H1 (cell line): ENCODE results near the gene KLHL40. TPM values are rescaled to one million over a fixed set of nuclear protein-coding genes. Genes with fewer than 3 reads are reported as not detected.

Experiments
- CHD2 ChIP-seq: IDR thresholded peaks from 2 replicates; pipeline ENCODE4 v1.6.1; 2012; ENCODE audit warnings: low read length, improper control_type of control experiment
- PHF8 ChIP-seq: fragments of 200-600 bp; sonication (generic); conservative IDR thresholded peaks from 2 replicates; pipeline ENCODE4 v1.7.1; 2012; ENCODE audit warnings: low read depth, mild to moderate bottlenecking, inconsistent platforms, low read length, moderate library complexity
- SP1 ChIP-seq: IDR thresholded peaks from 2 replicates; pipeline ENCODE4 v1.6.1; 2011; ENCODE audit warnings: low read depth, low read length
- polyA plus RNA-seq, 7 experiments: library from polyadenylated mRNA; depleted of rRNA in 3 of 7; stranded (reverse) in 5 of 7; unstranded in 2 of 7; fragments of >200 nt in 5 of 7; fragments of 200-250 nt in 2 of 7; gene quantifications; 1 replicate in 5 of 7; 2 replicates in 1 of 7; 4 replicates in 1 of 7; pipeline versions ENCODE4 v1.2.1 to v1.2.3, GENCODE V29; 2011 to 2013; ENCODE audit warnings: missing spikeins in 2 of 7, mixed read lengths in 2 of 7
- total RNA-seq: library from RNA; stranded (reverse); fragmentation: NEBNext Ultra II Directional; extraction: Animal tissue kit (Norgen Biotek cat#: 25700); gene quantifications from 2 replicates; pipeline ENCODE4 v1.2.1, GENCODE V29; 2021
- TF ChIP-seq, protein P1 (sequence below): fragments of 300-600 bp; sonication (generic); IDR thresholded peaks from 2 replicates; pipeline ENCODE4 v1.7.1; 2012; ENCODE audit warnings: low read length, moderate library complexity, mild to moderate bottlenecking, inconsistent platforms; ENCODE audit not compliant: insufficient replicate concordance

KLHL40 gene
- total and polyA plus RNA-seq, 2 of the 8 experiments (the other 6 are each of a cell fraction or from before 2014, with no cell fraction given): 0.02 TPM; not detected in 1

DNA sequence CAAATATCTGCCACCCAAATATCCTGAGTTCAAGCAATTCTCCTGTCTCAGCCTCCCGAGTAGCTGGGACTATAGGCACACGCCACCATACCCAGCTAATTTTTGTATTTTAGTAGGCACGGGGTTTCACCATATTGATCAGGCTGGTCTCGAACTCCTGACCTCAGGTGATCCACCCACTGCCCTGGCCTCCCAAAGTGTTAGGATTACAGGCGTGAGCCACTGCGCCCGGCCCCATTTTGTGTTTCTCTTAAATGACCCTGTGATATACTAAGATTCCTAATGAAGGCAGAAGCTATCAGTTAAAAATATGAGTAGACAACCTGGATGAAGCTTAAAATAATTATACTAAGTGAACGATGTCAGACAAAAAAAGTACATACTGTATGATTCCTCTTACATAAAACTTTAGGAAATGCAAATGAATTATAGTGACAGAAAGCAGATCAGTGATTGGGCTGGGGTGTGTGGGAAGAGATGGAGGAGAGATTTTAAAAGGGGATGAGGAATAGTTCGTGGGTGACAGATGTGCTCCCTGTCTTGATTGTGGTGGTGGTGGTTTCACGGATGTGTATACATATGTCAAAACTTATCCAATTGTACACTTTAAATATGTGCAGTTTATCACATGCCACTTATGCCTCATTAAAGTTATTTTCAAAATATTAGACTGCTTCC, 3.8 kb upstream of the KLHL40 start (continued):
- TF ChIP-seq, protein P1, sequence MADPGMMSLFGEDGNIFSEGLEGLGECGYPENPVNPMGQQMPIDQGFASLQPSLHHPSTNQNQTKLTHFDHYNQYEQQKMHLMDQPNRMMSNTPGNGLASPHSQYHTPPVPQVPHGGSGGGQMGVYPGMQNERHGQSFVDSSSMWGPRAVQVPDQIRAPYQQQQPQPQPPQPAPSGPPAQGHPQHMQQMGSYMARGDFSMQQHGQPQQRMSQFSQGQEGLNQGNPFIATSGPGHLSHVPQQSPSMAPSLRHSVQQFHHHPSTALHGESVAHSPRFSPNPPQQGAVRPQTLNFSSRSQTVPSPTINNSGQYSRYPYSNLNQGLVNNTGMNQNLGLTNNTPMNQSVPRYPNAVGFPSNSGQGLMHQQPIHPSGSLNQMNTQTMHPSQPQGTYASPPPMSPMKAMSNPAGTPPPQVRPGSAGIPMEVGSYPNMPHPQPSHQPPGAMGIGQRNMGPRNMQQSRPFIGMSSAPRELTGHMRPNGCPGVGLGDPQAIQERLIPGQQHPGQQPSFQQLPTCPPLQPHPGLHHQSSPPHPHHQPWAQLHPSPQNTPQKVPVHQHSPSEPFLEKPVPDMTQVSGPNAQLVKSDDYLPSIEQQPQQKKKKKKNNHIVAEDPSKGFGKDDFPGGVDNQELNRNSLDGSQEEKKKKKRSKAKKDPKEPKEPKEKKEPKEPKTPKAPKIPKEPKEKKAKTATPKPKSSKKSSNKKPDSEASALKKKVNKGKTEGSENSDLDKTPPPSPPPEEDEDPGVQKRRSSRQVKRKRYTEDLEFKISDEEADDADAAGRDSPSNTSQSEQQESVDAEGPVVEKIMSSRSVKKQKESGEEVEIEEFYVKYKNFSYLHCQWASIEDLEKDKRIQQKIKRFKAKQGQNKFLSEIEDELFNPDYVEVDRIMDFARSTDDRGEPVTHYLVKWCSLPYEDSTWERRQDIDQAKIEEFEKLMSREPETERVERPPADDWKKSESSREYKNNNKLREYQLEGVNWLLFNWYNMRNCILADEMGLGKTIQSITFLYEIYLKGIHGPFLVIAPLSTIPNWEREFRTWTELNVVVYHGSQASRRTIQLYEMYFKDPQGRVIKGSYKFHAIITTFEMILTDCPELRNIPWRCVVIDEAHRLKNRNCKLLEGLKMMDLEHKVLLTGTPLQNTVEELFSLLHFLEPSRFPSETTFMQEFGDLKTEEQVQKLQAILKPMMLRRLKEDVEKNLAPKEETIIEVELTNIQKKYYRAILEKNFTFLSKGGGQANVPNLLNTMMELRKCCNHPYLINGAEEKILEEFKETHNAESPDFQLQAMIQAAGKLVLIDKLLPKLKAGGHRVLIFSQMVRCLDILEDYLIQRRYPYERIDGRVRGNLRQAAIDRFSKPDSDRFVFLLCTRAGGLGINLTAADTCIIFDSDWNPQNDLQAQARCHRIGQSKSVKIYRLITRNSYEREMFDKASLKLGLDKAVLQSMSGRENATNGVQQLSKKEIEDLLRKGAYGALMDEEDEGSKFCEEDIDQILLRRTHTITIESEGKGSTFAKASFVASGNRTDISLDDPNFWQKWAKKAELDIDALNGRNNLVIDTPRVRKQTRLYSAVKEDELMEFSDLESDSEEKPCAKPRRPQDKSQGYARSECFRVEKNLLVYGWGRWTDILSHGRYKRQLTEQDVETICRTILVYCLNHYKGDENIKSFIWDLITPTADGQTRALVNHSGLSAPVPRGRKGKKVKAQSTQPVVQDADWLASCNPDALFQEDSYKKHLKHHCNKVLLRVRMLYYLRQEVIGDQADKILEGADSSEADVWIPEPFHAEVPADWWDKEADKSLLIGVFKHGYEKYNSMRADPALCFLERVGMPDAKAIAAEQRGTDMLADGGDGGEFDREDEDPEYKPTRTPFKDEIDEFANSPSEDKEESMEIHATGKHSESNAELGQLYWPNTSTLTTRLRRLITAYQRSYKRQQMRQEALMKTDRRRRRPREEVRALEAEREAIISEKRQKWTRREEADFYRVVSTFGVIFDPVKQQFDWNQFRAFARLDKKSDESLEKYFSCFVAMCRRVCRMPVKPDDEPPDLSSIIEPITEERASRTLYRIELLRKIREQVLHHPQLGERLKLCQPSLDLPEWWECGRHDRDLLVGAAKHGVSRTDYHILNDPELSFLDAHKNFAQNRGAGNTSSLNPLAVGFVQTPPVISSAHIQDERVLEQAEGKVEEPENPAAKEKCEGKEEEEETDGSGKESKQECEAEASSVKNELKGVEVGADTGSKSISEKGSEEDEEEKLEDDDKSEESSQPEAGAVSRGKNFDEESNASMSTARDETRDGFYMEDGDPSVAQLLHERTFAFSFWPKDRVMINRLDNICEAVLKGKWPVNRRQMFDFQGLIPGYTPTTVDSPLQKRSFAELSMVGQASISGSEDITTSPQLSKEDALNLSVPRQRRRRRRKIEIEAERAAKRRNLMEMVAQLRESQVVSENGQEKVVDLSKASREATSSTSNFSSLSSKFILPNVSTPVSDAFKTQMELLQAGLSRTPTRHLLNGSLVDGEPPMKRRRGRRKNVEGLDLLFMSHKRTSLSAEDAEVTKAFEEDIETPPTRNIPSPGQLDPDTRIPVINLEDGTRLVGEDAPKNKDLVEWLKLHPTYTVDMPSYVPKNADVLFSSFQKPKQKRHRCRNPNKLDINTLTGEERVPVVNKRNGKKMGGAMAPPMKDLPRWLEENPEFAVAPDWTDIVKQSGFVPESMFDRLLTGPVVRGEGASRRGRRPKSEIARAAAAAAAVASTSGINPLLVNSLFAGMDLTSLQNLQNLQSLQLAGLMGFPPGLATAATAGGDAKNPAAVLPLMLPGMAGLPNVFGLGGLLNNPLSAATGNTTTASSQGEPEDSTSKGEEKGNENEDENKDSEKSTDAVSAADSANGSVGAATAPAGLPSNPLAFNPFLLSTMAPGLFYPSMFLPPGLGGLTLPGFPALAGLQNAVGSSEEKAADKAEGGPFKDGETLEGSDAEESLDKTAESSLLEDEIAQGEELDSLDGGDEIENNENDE: no peak
- TF ChIP-seq PHF8 (no peak), SP1 (no peak), CHD2 (no peak)
- TF ChIP-seq, all 59 proteins: peak for 0
